Measurements from ENCODE around the gene TMEM50A.
A peak's percentile ranks its signal among the peaks of the same experiment; 100 is the strongest.
"Not testable (repeated sequence)": the region's sequence is repeated elsewhere in the genome, so short reads cannot be mapped to it uniquely, and the experiment has no call there.

Gene TMEM50A

DNA sequence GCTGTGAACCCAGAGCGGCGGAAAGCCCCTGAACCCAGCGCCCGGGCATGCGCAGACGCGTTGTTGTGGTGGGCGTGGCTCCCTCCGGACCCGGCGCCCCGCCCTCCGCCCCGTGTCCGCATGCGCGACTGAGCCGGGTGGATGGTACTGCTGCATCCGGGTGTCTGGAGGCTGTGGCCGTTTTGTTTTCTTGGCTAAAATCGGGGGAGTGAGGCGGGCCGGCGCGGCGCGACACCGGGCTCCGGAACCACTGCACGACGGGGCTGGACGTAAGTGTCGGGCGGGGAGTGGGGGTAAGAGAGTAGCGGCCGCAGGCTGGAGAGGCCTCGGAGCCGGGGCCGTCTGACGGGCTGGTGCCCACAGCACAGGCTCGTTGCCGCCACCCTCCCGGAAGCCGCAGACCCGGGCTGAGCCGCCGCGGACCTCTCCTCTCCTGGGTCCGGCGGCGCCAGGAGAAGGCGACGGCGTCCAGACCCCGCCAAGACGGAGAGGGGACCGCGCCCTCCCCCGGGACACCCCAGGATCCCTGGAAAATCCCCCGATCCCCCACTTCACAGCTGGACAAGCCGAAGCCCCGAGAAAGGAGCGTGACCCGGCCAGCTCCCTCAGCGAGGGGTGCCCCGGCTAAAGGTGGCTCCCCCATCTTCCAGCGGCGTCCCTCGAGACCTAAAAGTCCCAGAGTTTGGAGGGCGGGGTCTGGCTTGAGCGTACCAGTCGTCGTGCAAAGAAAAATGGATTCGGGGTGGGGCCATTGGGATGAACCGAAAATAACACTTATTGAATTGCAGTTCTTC, at the start of gene TMEM50A:
Gene TMEM50A (plus strand): TSS at position 147 of the 794 bp plus-strand sequence. CDS start 2,153 bp downstream, outside the sequence.
- DNase-seq: peak; percentile 71

DNA sequence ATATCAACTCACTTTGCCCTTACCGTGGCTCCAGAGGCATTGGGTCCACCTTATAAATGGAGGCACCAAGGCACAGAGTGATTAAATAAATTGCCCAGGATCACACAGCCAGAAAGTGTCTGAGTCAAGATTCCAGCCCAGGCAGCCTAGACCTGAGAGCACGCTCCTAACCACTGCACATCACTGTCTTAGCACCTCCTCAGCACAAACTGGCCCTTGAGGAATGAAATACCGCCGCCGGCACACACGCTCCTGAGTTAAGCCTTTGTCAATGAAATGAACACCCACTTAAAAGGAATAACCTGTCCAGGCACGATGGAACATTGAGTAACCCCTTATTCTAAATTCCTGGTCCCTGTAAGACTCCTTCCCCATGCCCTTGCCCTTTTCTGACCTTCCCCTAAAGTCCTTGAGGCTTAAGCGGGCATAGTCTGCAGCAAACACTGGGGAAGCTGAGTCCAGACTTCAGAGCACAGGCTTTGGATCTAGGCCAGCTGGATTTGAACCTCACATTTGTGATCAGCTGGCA, 49.5 kb upstream of the TMEM50A start:
- not testable (repeated sequence) for DNase-seq

DNA sequence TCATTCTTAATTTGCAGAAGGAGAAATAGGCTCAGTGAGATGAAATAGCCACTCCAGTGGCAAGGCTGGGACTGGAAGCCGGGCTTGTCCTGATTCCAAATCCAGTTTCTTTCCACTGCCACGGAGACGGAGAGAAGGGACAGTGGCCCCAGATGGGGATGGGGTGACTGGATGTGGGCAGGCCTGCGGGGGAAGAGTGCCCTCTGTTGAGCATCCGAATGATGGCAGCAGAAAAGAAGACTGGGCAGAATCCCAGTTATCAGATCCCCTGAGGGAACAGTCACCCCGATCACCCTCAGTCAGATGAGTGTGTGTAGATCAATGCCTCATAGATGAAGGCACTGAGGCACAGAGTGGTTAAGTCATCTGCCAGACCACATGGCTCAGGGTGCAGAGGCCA, 48.1 kb upstream of the TMEM50A start:
- not testable (repeated sequence) for DNase-seq

DNA sequence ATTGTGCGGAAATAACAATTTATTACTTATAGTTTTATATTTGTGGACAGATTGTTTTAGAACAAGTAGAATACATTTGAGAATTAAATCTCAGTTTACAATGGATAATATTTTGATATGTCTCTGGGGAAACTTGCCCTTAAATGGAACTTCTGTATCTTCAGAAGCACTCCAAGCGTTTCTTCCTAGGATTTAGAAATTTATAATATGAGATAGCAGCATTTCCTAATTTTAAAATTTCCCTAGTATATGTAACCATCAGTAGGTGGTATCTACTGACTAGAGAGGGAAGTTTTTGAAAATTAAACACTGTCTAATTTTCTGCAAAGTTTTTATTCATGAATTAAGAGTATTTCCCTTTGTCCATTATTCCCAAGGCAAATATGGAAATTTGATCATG, 44.7 kb upstream of the TMEM50A start:
- not testable (repeated sequence) for DNase-seq

DNA sequence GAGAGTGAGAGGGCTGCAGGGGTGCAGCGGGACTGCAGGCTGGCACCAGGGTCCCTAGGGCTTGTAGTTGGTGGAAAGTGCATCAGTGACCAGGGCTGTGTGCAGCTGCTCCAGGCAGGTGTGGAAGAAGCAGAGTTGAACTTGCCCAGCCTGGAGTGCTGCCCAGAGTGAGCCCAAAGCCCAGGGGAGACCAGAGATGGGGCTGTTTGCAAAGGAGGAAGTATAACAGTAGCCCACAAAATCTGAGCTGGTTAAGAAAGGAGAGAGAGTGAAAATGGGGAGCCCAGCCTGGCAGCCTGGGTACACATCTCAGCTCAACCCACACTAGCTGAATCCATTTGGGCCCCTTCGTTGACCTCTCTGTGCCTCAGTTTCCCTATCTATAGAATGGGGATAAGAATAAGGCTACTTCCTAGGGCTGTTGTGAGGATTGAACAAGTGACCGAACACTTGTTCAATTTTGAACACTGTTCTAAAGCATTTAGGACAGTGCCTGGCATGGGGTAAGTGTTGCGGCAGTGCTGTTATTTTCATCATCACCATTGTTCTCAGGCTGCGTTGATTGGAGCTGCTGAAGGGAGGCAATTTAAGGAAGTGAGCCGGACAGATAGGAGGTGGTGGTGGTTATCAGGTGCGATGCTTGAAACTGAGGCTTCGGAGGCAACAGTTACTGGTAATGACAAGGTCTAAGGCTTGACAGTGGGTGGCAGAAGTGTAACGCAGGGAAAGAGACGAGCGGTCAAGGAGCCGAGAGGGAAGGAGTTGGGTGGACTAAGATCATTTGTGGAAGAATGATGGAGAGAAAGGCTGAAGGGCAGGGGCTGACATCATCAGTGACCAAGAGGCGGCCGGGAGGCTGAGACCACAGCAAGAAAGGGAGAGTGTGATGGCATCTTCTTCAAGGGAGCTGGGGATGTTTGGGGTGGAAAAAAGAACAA, 43.0 kb upstream of the TMEM50A start:
- not testable (repeated sequence) for DNase-seq

DNA sequence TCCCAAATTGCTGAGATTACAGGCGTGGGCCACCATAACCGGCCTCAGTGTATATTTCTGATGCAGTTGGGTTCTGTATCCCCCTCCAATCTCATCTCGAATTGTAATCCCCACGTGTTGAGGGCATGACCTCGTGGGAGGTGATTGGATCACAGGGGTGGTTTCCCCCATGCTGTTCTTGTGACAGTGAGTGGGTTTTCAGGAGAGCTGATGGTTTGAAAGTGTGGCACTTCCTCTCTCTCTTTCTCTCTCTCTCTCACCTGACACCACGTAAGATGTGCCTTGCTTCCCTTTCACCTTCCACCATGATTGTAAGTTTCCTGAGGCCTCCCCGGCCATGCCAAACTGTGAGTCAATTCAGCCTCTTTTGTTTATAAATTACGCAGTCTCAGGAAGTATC, 41.6 kb upstream of the TMEM50A start:
- not testable (repeated sequence) for DNase-seq

DNA sequence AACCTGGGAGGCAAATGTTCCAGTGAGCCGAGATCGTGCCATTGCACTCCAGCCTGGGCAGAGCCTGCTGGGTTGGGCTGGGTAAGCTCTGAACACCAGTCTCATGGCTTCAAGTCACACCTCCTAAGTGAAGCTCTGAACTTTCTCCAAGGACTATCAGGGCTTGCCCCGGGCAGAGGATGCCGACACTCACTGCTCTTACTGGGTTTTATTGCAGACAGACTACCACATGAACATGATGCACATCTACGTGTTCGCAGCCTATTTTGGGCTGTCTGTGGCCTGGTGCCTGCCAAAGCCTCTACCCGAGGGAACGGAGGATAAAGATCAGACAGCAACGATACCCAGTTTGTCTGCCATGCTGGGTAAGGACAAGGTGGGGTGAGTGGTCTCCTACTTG, 37.4 kb upstream of the TMEM50A start:
- DNase-seq: not testable (repeated sequence)

DNA sequence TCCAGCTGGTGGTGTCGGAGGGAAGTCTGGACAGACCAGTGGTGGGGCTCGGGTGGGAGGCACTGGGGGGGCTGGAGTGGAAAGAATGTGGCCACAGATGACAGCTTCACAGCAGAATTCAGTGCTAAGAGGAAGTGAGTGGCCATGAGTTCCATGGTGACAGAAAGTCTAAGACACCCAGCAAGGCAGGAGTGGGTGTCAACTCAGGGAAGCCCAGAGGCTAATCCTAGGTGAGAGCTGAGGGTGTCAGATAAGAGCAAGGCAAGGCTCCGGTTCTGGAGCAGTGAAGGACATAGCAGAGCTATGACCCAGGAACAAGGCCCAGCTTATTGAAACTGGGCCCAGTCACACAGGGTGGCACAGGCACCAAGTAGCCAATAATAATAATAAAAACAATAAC, 35.8 kb upstream of the TMEM50A start:
- not testable (repeated sequence) for DNase-seq

DNA sequence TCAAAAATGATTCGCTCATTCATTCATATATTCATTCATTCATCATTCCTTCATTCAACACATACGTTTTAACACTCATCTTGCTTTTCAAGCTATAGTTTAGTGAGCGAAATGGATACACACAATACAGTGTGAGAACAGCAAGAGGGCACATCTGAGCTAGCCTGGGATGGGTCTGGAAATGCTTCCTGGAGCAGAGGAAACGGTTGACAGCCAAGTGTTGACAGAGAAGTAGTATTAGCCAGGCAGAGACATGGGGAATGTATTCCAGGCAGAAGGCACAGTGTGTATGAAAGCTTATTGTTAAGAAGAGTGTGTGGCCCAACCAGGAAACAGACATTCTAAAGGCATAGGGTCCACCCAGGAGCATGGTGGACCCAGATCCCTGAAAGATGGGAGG, 33.2 kb upstream of the TMEM50A start:
- DNase-seq: not testable (repeated sequence)

DNA sequence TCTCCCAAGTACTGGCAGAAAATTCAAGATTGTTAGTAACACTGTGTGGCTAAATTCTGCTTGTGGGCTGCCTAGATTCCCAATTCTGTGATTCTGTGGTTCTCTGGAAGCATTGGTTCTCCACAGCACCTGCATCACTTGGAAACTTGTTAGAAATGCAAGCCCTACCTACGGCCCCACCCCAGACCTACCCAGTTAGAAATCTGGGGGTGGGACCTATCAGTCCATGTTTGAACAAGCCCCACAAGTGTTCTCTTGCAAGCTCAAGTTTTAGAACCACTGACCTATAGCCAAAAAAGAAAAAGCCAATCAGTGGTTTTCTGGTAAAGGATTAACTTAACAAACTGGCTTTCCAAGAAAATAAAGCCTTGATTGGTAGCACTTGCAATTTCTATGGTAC, 30.0 kb upstream of the TMEM50A start:
- DNase-seq: not testable (repeated sequence)

DNA sequence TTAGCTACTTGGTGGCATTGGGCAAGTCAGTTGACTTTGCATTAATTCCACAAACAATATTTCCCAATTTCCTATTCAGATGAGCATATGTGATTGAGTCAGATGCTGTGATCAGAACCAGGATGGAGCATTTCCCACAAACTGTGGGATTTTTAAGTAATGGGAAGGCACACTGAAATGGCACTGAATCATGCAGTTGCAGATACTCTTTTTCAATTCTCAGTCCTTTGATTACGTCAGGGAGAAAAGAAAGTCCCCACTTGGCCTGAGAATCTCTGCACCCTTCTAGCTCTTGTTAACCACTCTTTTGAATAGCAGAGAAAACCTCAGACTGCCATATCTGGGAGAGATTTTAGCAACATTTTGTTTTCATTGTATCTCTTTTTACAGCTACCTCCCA, 29.0 kb upstream of the TMEM50A start:
- DNase-seq: not testable (repeated sequence)

DNA sequence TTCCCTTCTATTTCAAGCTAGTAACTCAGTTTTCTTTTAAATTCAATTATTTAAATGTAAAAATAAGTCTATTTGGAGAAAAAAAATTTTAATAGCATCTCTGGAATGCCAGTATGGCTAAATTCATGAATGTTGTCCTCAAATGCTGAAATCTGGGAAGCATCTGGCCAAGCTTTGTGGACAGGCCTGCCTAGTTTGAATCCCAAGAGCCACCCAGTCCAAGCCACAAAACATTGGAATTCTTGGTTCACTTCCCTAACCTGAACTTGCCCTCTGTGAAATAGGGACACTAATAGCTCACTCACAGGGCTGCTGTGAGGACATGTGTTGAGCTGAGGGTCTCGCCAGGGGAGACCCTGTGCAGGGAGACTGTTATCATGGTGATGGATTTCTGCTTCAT, 28.6 kb upstream of the TMEM50A start:
- DNase-seq: not testable (repeated sequence)

DNA sequence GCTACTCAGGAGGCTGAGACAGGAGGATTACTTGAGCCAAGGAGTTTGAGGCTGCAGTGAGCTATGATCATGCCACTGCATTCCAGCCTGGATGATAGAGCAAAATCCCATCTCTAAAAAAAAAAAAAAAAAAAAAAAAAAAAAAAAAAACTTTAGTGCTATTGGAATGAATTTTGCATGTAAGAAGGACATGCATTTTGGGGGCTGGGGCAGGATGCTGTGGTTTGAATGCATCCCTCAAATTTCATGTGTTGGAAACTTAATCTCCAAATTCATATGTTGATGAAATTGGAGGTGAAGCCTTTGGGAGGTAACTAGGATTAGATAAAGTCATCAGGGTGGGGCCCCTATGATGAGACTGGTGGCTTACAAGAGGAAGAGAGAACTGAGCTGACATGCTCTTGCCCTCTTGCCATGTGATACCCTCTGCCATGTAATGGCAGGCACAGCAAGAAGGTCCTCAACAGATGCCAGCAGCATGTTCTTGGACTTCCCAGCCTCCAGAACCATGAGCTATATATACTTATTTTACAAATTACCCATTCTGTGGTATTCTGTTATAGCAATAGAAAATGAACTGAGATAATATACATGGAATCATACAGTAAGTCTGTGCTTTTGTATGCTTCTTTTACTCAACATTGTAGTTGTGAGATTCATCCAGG, 25.2 kb upstream of the TMEM50A start:
- not testable (repeated sequence) for DNase-seq

DNA sequence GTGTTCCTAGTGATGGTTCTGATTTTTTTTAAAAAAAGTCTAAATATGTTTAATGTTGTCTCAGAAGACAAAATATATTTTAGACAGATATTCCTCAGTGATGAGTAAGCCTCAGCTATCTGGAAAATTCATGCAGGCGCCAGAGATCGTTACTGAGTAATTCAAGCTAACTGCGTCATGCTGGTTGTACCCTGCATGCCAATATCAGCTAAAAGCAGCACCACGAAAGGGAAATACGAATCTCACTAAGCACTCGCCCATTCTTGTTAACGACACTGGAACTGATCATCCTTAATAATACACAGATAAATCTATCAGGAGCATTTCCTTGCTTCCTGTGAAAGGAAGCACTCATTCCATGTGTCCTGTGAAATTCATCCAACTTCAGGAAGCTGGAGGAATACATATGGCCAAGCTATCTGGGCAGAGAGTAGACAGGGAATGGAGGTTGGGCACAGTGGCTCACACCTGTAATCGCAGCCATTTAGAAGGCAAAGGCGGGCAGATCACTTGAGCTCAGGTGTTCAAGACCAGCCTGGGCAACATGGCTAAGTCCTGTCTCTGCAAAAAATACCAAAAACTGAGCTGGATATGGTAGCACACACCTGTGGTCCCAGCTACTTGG, 17.7 kb upstream of the TMEM50A start:
- DNase-seq: not testable (repeated sequence)

DNA sequence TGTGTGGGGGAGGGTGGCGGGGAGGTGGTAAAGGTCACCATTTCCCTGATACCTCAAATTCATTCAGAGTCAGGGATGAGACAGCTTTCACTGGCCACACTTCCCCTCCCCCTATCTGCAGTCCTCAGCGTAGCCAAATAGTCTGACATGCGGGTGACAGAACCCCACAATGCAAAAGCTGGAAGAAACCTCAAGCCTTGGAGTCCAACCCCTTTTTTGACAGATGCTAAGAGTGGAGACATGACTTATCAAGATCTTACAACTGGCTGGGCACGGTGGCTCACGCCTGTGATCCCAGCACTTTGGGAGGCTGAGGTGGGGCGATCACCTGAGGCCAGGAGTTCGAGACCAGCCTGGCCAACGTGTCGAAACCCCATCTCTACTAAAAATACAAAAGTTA, 16.0 kb upstream of the TMEM50A start:
- DNase-seq: not testable (repeated sequence)

DNA sequence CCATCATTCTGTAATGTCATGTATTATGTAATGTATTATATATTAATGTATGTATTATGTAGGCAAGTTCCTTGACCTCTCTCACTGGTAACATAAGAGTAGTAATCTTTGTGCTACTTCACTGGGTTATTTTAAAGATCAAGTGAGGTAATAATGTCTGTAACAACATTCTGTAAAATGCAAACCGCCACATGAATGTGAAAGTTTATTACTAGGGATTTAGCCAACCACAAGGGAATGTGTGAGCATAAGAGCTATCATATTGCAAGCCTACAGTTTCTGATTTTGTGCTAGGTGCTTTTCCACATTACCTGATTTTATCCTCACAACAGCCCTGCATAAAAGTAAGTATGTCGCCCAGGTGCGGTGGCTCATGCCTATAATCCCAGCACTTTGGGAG, 13.7 kb upstream of the TMEM50A start:
- not testable (repeated sequence) for DNase-seq

DNA sequence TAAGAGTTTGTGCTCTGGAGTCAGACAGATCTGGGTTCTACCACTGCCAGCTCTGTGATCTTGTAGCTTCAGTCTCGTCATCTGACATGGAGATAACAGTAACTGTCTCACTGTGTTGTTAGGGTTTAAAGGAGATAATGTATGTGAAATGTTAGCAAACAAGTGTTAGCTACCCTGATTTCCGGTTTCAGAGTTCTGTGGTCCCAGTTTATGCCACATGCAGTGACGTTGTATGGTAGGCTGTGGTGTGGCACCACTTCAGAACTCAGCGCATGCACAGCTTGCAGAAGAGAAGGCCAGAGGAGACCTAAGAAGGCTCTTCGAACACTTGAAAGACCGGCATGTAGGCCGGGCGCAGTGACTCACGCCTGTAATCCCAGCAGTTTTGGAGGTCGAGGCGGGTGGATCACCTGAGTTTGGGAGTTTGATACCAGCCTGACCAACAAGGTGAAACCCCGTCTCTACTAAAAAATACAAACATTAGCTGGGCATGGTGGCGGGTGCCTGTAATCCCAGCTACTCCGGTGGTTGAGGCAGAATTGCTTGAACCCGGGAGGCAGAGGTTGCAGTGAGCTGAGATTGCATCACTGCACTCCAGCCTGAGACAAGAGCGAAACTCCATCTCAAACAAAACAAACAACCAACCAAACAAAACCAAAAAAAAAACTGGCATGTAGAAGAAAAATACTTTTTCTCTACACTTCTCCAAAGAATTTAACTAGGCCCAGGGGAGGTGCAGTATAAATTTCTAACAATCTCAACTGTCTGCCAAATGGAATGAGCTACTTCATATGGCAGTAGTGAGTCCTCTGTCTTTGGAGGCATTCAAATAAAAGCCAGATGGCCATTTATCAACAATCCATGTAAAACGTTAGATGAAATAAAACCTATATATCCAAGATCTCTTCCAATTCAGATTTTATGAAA, 10.0 kb upstream of the TMEM50A start:
- DNase-seq: not testable (repeated sequence)

DNA sequence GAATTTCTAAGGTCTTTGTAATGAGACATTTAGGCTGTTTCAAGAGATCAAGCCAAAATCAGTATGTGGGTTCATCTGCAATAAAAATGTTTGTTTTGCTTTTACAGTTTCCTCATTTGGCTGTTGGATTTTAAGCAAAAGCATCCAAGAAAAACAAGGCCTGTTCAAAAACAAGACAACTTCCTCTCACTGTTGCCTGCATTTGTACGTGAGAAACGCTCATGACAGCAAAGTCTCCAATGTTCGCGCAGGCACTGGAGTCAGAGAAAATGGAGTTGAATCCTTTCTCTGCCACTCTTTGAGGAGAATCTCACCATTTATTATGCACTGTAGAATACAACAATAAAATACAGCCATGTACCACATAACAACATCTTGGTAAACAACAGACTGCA, 9.3 kb upstream of the TMEM50A start:
- not testable (repeated sequence) for DNase-seq

DNA sequence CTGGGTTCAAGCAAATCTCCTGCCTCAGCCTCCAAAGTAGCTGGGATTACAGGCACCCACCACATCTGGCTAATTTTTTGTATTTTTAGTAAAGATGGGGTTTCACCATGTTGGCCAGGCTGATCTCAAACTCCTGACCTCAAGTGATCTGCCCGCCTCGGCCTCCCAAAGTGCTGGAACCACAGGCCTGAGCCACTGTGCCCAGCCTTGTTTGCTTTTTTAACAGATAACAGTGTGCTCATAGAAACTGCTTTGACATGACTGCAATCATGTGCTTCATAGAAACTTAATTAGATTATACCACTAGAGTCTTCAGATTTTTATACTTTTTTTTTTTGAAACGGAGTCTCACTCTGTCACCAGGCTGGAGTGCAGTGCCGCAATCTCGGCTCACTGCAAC, 8.8 kb upstream of the TMEM50A start:
- DNase-seq: not testable (repeated sequence)

DNA sequence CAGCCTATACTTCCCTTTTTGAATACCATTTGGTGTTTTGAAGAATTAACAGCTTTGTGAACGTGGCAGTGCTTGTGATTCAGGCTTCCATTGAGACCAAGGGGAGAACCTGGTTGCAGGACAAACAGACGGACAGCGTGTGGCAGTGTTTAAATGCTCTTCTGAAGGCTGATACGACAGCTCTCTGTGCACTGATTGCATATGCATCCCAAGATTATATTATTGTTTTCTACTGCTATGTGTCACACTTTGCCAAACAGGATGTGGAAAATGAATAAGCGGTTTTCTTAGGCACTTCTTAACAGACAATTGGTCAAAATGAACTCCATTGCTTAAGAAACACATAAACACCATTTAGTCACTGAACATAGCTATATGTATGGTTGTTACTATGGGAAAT, 8.2 kb upstream of the TMEM50A start:
- DNase-seq: not testable (repeated sequence)

DNA sequence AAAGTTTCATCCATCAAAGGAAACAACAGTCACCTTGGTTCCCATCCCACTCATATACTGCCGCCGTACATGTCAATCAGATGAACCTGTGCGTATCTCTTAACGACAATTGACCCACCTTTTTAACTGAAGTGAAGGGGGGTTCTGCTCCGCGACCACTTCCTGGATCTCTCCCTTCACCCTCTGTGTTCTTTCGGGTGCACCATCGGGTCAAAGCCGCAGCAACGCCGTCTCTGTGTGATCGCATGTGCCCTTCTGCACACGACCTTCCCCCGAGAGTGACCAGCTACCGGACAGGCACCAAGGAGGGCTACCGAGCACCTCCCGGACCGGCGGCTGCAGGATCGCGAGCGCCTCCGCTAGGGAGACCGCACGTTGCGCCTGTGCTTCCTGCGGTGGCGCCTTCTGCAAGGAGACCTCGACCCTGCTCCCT, 1.2 kb upstream of the TMEM50A start:
- not testable (repeated sequence) for DNase-seq

All from GOT3 (cell line).